ENCODE measurements around the gene NAPSA.
"Not testable (repeated sequence)": the region's sequence is repeated elsewhere in the genome, so short reads cannot be mapped to it uniquely, and the experiment has no call there.

Gene NAPSA

DNA sequence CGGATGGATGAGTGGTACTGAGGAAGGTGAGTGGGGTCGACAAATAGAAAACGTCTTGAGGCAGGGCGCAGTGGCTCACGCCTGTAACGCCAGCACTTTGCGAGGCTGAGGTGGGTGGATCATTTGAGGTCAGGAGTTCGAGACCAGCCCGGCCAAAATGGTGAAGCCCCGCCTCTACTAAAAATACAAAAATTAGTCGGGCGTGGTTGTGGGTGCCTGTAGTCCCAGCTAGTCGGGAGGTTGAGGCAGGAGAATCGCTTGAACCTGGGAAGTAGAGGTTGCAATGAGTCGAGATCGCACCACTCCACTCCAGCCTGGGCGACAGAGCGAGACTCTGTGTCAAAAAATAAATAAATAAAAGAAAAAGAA is 35.5 kb downstream of the NAPSA start:
- DNase-seq: not testable (repeated sequence)

DNA sequence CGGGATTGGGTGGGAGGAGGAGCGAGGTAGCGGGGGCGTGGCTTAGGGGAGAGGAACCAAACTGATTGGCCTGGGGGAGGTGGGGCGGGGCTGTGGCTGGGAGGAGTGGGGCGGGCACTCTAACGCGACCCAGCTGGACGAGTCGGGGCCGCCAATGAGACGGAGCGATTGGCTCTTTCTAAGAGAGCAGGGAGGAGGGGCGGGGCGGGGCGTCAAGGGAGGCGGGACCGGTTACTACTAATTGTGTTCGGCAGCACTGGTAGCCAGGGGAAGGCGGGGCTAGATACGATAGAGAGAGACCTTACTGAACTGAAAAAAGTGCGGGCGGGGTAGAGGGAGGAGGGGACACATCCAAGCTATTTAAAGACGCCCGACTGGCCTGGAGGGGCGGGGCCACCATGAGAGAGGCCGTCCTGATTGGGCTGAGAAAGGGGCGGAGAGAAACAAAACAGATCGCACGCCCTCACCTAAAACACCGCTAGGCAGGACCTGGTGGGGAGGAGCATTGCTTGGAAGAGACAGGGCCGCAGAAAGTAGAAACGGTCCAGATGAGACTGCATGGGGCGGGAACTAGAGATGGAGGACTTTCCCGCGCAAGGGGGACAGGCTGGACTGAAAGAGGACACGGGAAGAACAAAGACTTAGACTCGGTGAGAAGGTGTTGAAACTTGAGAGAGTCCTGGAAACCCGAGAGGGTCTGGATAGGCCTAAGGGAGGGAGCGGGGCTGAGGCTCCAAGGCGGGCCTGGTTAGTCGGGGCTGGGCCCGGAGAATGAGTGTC is 36.1 kb downstream of the NAPSA start, which contains the start of gene KCNC3:
KCNC3 (minus strand) TSS at position 232 of the 780 bp plus-strand sequence. CDS start 295 bp downstream, outside the sequence.
- DNase-seq: peak; percentile 84

DNA sequence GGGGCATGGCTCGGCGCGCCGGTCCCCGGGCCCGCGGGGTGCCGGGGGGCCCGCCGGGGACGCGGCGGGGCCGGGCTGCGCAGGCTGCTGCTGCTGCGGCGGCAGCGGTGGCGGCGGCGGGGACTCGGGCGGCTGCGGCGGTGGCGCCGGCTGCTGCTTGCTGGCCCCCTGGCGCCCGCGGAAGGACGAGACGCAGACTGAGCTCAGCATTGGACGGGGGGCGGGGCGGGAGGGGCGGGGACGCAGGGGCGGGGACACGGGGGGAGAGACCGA is 36.6 kb downstream of the NAPSA start:
- DNase-seq: no peak

DNA sequence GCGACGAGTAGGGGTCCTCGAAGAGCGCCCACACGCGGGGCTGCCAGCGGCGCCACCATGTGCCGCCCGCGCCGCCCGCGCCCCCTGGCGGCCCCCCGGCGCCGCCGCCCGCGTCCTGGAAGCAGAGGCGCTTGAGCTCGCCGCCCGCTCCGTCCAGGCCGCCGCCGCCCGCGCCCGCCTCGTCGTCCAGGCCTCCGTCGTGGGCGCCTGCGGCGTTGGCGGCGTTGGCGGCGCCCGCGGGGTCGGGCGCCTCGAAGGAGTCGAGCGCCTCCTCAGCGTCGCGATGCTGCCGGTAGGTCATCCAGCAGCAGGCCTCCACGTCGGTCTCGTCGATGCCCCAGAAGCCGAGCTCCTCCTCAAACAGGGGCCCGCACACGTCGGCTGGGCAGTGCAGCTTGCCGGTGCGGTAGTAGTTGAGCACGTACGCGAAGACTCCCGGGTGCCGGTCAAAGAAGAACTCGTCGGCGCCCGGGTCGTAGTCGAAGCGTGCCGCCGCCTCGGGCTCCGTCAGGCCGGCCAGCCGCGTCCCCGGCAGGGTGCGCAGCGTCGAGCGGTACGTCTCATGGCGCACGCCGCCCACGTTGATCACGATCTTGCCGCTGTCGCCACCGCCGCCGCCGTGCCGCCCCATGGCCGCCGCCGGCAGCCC is 37.1 kb downstream of the NAPSA start:
- peak; percentile 64 for DNase-seq

DNA sequence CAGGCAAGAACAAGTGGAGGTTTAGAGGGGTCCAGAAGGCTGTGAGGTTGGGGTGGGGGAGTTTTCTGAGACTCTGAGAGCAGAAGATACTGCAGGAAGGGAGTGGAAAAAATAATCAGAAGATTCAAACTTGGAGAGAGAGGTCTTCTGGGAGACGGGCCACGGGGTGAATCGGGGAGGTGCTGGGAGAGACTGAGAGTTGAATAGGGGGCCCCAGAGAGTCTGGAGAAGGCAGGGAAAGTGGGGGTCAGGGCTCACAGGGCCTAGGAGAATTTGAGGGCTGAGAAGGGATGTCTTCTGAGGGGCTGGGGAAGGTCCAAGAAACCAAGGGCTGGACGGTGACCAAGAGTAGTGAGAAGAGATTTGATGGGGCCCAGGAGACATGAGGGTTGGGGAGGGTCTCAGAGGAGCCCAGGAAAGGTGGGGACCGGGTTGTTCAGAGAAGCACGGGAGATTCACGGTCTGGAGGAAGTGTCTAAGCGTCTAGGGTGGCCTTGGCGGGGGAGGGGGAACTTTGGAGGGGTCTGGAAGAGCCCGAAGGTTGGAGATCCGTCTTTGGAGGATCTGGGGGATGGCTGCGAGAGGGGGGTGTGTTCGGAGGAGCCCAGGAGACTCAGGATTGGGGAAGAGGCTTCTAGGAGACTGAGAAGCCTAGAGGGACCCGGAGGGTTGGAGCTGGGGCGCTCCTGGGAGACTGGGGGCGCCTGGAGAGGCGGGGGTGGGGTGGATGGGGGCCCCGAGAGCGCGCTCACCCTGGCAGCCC is 37.8 kb downstream of the NAPSA start:
- no peak for DNase-seq

DNA sequence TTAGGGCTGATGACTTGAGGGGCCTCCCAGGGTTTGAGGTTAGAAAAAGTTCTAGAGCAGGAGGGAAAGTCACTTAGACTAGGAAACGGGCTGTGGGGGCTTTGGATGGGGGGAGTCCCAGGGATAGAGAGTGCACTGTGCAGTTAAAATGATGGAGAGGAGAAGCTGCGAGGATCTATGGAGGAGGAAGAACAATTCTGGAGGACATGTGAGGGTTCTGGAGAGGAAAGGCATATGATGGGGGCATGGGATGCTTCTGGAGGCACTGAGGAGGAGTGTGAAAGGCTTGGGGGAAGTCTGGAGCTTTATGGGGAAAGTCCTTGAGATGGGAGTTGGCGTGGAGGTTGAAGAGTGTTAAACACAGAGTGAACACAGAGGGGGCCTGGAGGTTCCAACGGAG is 38.4 kb downstream of the NAPSA start:
- DNase-seq: no peak

DNA sequence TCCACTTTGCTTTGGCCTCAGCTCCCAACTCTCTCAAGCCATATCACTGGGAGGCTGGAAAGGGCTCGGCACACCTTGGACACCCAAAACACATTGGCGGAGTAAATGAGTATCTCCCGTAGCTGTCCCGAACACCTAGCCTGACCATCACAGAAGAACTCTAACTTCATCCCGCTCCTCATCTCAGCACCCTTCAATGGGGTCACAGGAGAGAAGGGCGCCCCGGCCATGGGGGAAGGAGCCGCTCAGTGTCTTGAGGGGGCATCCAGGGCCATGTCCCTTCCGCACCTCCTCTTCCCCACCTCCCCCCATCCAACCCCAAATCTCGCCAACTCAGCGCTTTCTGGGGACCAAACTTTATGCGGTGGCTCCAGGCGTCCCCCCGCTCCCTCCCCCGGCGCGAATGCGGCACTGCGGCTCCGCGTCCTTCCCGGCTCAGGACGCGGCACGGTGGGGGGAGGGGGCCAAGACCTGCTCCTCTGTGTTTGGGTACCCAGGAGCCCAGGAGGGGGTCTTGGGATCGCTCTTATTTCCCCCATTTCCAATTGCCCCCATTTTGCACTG is 39.3 kb downstream of the NAPSA start:
- DNase-seq: no peak

DNA sequence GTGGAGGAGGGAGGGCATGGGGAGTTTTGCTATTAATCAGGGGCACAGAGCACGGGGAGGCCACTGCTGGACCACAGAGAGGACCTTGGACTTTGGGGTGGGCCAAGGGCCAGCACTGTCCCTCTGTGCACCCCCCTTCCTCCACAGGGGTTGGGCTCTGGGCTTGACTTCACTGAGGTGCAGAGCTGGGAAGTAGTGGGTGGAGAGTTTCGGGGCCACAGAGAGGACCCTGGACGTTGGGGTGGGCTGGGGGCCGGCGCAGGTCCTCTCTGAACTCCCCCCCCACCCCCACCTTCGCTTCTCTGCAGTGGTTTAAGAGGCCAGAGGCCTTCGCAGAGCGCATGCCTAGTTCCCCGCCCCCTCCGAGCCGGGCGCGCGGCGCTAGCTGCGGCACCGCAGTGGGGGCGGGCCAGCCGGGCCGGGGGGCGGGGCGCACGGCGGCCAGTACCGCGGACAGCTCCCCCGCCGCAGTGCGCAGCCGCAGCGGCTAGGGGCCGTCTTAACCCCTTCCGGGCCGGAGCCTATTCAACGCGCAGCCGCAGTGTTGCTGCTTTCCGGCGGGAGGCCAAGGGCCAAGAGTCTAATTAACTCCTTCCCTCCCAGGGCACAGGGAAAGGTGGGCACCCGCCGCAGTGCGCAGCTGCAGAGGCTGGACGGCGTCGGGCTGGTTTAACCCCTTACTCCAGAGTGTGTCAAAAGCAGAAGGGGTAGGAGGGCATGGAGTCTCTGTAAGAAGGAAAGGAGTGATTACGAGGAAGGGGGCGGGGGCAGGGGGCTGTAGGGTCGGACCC is 39.9 kb downstream of the NAPSA start:
- DNase-seq: peak; percentile 87

DNA sequence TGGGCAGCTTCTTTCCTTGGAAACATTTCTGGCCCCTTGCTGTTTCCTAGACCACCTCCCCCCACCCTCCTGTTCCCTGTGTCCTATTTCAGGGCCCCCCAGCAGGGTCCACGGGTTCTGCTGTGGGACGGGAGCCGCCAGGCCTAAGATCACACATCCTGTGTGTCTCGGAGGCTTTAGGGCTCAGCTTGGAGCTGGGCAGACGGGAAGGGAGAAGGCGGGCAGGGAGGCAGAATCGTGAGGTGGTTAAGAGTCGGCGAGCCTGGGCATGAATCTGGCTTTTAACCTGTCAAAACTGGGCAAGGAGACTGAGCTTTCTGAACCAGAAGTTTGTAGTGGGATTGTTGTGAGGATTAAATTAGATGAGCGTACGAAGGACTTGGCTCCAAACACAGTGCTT is 41.1 kb downstream of the NAPSA start:
- no peak for DNase-seq

DNA sequence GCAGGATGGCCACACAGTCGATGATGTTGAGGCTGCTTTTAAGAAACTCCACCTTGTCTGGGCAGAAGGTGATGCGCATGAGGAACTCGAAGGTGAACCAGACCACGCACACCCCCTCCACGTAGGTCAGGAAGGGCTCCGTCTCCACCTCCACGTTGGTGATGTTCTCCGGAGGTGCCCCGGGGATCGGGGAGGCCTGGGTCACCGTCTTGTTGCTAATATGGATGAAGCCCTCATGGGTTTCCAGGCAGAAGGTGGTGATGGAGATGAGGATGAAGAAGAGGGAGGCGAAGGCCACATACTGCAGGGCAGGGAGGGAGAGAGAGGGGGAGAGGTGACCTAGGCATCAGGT is 41.7 kb downstream of the NAPSA start:
- no peak for DNase-seq

DNA sequence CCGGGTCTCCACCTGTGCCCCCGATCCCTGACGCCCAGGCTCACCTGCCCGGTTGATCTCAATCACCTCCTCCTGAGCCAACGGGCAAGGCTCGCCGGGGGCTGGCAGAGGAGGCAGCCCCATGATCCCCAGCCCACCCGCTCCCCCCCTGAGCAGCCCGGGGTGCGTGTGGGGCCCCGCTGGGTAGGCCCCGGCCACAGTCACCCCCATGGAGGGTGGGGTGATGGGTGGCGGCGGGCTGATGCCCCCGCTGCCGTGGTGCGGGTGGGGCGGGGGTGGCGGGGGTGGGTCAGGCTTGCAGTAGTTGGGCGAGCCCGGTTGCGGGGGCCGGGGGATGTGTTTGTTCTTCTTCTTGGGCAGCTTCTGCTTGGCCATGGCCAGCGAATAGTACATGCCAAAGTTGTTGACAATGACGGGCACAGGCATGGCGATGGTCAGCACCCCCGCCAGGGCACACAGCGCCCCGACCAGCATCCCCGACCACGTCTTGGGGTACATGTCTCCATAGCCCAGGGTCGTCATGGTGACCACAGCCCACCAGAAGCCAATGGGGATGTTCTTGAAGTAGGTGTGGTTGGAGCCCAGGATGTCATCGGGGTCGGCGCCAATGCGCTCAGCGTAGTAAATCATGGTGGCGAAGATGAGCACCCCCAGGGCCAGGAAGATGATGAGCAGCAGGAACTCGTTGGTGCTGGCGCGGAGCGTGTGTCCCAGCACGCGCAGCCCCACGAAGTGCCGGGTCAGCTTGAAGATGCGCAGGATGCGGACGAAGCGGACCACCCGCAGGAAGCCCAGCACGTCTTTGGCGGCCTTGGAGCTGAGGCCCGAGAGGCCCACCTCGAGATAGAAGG is 42.3 kb downstream of the NAPSA start:
- no peak for DNase-seq

DNA sequence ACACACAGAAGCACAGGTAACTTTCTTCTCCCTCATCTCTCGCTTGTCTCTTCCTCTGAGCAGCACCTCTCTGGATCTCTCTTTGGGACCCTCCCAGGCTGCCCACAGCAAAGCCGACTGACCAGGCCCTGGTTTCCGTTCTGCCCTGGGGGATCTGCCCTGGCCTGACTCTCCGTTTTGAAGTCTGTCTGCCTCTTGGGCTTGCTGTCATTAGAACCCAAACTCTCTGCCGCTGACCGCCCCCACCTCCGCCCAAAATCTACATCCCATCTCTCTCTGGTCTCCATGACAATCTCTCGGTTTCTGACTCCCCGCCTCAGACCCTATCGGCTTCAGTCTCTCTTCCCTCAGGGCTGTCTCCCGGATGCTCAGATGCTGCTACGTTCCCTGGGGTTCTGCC is 43.2 kb downstream of the NAPSA start:
- DNase-seq: no peak

DNA sequence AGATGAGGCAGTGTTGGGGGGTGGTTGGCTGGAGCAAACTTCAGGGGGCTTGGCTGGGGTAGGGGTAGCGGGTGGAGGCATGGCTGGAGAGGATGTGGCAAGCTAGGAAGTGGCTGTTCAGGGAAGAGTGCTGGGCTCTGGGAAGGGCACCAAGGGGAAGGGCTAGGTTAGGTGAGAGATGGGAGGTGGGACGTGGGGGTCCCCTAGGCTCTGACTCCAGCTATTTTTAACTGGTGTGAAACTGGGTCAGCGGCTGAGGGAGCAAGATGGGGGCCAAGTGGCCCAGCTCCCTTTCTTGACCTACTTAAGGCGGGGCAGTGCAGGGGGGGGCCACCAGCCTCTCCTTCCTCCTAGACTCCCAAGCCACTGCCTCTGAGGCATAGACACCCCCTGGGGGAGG is 43.6 kb downstream of the NAPSA start:
- no peak for DNase-seq

DNA sequence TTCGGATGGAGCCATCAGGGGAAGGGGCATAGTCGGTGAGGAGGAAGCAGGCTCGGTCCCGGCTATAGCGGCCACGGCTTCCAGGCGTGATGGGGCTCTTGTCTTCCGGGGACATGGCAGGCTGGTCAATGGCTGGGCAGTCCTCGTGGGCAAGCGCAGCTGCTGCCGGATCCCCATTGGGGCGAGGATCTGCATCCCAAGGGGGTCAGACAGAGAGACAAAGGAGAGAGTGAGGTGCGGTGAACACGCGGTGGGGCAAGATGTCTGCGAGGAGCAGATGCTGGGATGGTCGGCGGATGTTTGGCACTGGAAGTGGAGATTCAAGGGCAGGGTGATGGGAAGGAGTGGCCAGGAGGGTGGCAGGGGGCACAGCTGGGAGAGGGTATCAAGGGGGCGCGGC is 44.8 kb downstream of the NAPSA start:
- no peak for DNase-seq

DNA sequence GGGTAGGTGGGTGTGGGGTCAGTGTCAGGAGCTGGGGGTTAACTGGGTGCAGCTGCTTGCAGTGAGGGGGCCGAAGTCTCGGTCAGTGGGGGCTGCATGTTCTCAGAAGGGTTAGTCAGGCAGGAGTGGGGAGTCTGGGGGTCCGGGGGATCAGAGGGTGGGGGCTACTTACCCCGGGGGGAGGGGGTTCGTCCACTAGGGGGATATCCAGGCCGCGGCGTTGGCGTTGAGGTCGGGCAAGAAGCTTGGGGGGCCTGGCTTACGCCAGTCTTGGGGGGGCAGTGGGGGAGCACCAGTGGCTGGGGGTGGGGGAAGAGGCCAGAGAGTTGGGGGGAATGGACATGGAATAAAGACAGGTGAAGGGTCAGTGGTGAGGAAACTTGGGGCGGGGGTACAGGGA is 45.4 kb downstream of the NAPSA start:
- DNase-seq: no peak

DNA sequence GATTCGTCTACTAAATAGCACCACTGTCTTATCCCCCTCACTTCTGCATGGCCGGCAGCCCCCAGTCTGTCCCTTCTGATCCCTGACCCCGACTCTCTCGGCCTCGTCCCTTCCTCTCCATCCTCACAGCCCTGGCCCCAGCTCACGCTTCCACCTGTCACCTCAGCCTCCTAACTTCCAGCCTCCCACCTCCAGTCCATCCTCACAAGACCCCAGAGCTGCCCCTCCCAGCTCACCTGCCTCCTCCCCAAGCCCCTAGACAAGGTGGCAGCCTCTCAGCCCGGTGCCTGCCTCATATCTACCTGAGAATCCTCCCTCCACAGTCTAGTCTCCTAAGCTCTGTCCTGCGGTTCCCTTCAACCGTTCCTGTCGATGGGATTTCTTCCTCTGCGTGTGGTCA is 46.3 kb downstream of the NAPSA start:
- no peak for DNase-seq

DNA sequence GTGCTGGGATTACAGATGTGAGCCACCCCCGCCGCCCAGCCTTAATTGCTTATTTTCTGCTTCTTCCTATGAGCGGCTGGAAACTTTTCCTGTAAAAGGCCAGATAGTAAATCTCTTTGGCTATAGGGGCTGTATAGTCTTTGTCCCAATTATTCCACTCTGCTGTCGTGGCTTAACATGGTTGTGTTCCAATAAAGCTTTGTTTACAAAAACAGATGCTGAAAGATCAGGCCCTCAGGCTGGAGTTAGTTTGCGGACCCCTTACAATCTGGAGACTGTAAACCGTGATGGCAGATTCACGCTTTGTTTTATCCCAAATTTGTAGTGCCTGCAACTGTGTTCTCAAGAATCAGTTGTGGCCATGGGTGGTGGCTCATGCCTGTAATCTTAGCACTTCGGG is 47.0 kb downstream of the NAPSA start:
- no peak for DNase-seq

DNA sequence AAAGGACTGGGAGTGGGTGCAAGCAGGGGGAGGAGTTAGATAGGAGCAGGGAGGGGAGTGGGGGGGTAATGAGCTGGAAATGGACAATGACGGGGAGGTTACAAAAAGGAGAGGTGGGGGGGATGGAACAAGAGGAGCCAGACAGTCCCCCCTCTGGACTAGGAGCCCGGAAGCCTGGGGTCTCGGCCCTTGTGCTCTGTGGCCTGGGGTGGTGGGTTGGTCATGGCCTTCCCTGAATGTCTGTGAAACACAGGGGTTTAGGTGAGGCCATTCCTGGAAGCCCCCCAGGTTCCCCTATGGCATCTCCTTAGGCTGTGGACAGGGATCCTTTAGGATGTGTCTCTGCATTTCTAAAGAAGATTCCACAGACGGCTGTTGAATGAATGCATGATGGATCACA is 48.3 kb downstream of the NAPSA start:
- no peak for DNase-seq

DNA sequence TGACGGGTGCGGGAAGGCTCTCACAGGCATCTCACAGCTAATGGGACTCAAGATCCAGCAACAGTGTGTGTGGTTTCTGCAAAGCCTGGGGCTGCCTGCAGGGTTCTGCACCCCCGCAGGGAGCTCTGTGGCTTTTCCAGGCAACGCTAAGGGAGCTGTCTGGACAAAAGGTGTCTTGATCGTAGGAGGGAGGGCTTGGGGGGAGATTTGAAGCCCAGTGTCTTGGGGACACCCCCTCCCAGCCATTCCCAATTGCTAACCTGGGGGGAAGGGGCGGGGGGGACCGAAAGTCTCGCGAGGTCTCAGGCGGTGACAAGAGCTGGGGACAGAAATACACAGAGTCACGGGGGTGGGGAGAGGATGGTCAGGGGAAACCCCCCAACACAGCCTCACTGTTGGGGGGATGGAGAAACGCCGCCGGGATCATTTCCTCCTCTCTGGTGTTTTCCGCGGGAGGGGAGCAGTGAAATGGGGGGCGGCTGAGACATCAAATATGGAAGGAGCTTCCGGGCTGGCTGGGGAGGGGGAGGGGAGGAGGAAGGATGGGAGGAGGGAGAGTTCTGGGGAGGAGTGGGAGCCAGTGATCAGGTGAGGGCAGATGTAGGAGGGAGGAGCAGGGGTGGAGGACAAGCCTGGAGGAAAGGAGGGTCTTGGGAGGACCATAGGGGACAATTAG is 49.5 kb downstream of the NAPSA start:
- no peak for DNase-seq

DNA sequence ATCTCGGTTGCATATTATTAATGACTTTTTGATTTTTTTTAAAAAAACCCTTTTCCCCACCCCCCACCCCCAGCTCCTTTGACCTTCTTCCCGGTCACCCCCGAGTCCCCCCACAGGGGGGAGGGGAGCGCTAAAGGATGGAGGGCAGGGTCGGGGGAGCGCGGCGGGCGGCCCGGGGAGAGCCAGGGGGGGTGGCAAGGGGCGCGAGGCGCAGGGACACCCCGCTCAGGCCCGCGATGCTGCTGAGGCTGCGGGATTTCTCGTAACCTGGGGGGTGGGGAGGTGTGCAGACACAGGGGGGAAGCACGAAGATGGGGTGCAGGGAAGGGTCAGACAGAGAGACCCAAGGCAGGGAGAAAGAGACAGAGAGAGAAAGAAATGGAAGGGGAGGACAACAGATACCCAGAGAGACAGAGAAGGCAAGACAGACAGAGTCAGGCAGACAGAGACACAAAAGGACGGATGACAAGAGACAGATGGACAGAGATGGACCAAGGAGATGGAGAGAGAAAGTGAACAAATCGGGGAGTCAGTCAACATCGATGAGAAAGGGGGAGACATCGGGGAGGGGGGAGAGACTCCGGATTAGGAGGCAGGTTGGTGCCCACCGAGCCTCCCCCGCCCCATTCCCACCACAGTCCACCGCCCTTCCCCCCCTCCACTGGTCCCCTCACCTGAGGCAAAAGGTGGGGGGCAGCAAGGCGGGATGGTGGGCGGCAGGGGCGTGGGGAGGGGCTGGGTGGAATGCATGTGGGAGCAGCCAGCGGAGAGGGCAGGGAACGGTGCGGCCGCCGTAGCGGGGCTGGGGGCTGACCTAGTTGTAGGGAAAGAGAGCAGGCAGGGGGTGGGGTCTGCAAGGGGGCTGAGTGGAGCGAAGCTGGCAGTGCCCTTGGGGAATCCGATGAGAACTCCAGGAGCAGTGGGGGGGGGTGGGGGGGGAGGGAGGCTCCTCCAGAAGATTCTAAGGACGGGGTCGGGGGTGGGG is 50.4 kb downstream of the NAPSA start:
- no peak for DNase-seq

Data from activated CD8-positive, alpha-beta memory T cell treated with anti-CD3 and anti-CD28 coated beads for 24 hours (primary cell).